Smooth muscle cell (in vitro differentiated cells): ENCODE measurements around the gene NECTIN4. TPM values are rescaled to one million over a fixed set of nuclear protein-coding genes. Genes with fewer than 3 reads are reported as not detected.
A peak's percentile ranks its signal among the peaks of the same experiment; 100 is the strongest.

Source experiments
- DNase-seq: peaks from one replicate; lab custom pipeline; 2025; ENCODE audit not compliant: unreplicated experiment; lab: John Stamatoyannopoulos, UW
- H2AFZ ChIP-seq: fragments of 200-600 bp; sonication (generic); 2 replicates; pipeline ENCODE4 v1.6.0; 2016; ENCODE audit warnings: antibody characterized with exemption, low read depth, mild to moderate bottlenecking
- H3F3A ChIP-seq: fragments of 200-600 bp; sonication (generic); 2 replicates; pipeline ENCODE4 v1.6.0; 2017; ENCODE audit warnings: antibody characterized with exemption, low read depth
- H3K27ac ChIP-seq: fragments of 200-600 bp; sonication (generic); 2 replicates; pipeline ENCODE4 v1.5.1; 2016; ENCODE audit warnings: low read depth, mild to moderate bottlenecking
- H3K27me3 ChIP-seq: fragments of 200-600 bp; sonication (generic); 2 replicates; pipeline ENCODE4 v1.6.1; 2016; ENCODE audit warnings: low read depth, mild to moderate bottlenecking
- H3K36me3 ChIP-seq: fragments of 200-600 bp; sonication (generic); 2 replicates; pipeline ENCODE4 v1.5.1; 2016; ENCODE audit warnings: low read depth
- H3K4me1 ChIP-seq: fragments of 200-600 bp; sonication (generic); 2 replicates; pipeline ENCODE4 v1.5.1; 2016; ENCODE audit warnings: low read depth
- H3K4me2 ChIP-seq: fragments of 200-600 bp; sonication (generic); 2 replicates; pipeline ENCODE4 v1.6.0; 2016; ENCODE audit warnings: mild to moderate bottlenecking
- H3K4me3 ChIP-seq: fragments of 200-600 bp; sonication (generic); 2 replicates; pipeline ENCODE4 v1.5.1; 2016; ENCODE audit warnings: mild to moderate bottlenecking
- H3K79me2 ChIP-seq: fragments of 200-600 bp; sonication (generic); 2 replicates; pipeline ENCODE4 v1.6.0; 2016; ENCODE audit warnings: low read depth, mild to moderate bottlenecking
- H3K9ac ChIP-seq: fragments of 200-600 bp; sonication (generic); 2 replicates; pipeline ENCODE4 v1.6.0; 2016; ENCODE audit warnings: low read depth
- H3K9me3 ChIP-seq: fragments of 200-600 bp; sonication (generic); replicated peaks from 2 replicates; pipeline ENCODE4 v1.5.1; 2016; ENCODE audit warnings: low read depth
- H4K20me1 ChIP-seq: fragments of 200-600 bp; sonication (generic); 2 replicates; pipeline ENCODE4 v1.6.0; 2016; ENCODE audit warnings: low read depth
- WGBS: methylation state at CpG from one replicate; pipeline ENCODE4 v1.1.7; 2016; ENCODE audit warnings: low lambda C conversion rate; 5-methylcytosine and 5-hydroxymethylcytosine counted together
- polyA plus RNA-seq: library from polyadenylated mRNA; unstranded; fragments of >200 nt; fragmentation: Nextera tagmentation; extraction: Ambion mirVana; gene quantifications from 2 replicates; pipeline ENCODE4 v1.2.1, GENCODE V29; 2016
- total RNA-seq: library from RNA; depleted of rRNA; stranded (reverse); fragments of >200 nt; gene quantifications from 2 replicates; pipeline ENCODE4 v1.2.3, GENCODE V29; 2014
- TF ChIP-seq, protein P1 (sequence below): fragments of 200-600 bp; sonication (generic); IDR thresholded peaks from 2 replicates; pipeline ENCODE4 v1.5.1; 2017; ENCODE audit warnings: borderline replicate concordance, mild to moderate bottlenecking, antibody characterized with exemption; ENCODE audit not compliant: insufficient read depth, poor library complexity, severe bottlenecking

NECTIN4 gene
- total RNA-seq (18.2 and 27.6 TPM in 2 replicates), polyA plus RNA-seq (12.7 and 32.8 TPM in 2 replicates)

- Histone ChIP-seq H3F3A (peaks cover 2% of the 10 kb centered on the region), H3K9me3 (no peaks in the 10 kb centered on the region), H4K20me1 (no peaks in the 10 kb centered on the region), H3K4me3 (peak within 1 kb of the TSS; percentile 35), H2AFZ (no peak within 1 kb of the TSS), H3K4me2 (peak within 1 kb of the TSS; percentile 80), H3K9ac (peak within 1 kb of the TSS; percentile 77), H3K27ac (peak within 1 kb of the TSS; percentile 96), H3K36me3 (no peaks in the 10 kb centered on the region), H3K79me2 (no peaks in the 10 kb centered on the region), H3K27me3 (no peaks in the 10 kb centered on the region), H3K4me1 (peaks cover 16% of the 10 kb centered on the region)
- TF ChIP-seq, protein P1, sequence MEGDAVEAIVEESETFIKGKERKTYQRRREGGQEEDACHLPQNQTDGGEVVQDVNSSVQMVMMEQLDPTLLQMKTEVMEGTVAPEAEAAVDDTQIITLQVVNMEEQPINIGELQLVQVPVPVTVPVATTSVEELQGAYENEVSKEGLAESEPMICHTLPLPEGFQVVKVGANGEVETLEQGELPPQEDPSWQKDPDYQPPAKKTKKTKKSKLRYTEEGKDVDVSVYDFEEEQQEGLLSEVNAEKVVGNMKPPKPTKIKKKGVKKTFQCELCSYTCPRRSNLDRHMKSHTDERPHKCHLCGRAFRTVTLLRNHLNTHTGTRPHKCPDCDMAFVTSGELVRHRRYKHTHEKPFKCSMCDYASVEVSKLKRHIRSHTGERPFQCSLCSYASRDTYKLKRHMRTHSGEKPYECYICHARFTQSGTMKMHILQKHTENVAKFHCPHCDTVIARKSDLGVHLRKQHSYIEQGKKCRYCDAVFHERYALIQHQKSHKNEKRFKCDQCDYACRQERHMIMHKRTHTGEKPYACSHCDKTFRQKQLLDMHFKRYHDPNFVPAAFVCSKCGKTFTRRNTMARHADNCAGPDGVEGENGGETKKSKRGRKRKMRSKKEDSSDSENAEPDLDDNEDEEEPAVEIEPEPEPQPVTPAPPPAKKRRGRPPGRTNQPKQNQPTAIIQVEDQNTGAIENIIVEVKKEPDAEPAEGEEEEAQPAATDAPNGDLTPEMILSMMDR: no peak
- no peak for DNase-seq
- 85% methylated on average over 22 of the region's 22 CpGs for WGBS
Observed at GRCh38 chr1:161089251-161089924, at the start of gene NECTIN4. Gene NECTIN4, minus strand, starts transcription at chr1:161089558. Its CDS starts 262 bp downstream, at chr1:161089296.

DNA sequence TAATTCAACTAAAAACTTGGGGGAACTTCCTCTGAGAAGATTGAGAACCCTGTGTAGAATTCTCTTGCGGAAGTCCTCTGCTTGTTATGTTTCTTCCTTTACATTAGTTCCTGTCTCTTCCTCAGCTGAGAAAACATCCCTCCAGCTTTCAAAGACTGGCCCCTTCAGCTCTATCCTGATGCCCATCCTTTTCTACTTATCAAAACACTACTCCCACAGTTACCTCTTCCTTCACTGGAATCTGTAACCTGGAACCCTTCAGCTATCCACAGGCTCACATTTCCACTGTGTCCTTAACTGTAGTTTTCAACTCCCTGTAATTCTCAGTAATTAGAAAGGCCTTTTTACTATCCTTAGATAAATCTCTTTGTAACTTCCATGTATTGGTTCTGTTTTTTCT is 49.1 kb upstream of the NECTIN4 start:
- no peak overlapping the region for H2AFZ ChIP-seq
- TF ChIP-seq, protein P1: no peak
- 88% methylated on average over 1 of the region's 1 CpG for WGBS

DNA sequence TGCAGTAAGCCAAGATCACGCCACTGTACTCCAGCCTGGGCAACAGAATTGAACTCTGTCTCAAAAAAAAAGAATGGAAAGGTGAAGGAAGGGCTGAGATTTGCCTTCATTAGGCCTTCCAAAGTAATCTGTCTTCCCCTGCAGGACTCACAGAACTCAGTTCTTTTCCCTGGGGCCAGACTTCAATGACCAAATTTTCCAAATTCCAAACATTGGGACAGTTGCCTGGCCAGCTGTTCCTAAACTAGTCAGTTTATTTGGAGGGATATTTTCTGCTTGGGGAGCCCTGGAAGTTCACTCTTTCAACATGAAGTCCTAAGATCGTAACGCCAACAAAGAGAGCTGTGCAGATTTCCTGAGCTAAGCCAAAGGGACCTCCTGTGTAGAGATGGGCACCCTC is 48.5 kb upstream of the NECTIN4 start:
- Histone ChIP-seq H3K79me2 (peaks cover 29% of the 10 kb centered on the region), H3K4me1 (no peaks in the 10 kb centered on the region), H3K4me3 (no peak overlapping the region), H3K9me3 (no peaks in the 10 kb centered on the region), H3F3A (peaks cover 4% of the 10 kb centered on the region), H3K36me3 (no peaks in the 10 kb centered on the region), H3K9ac (no peak overlapping the region), H3K27ac (no peak overlapping the region), H2AFZ (no peak overlapping the region), H3K27me3 (no peaks in the 10 kb centered on the region), H3K4me2 (no peak overlapping the region), H4K20me1 (peaks cover 10% of the 10 kb centered on the region)
- TF ChIP-seq, protein P1: no peak
- 83% methylated on average over 3 of the region's 3 CpGs for WGBS
- no peak for DNase-seq

More for the DNA sequence above, 49.1 kb upstream of the NECTIN4 start:
- Histone ChIP-seq H4K20me1 (peaks cover 10% of the 10 kb centered on the region), H3K4me2 (no peak overlapping the region), H3K9ac (no peak overlapping the region), H3K27ac (no peak overlapping the region), H3K4me3 (no peak overlapping the region), H3K27me3 (no peaks in the 10 kb centered on the region), H3K79me2 (peaks cover 29% of the 10 kb centered on the region), H3F3A (no peaks in the 10 kb centered on the region), H3K9me3 (no peaks in the 10 kb centered on the region), H3K4me1 (no peaks in the 10 kb centered on the region), H3K36me3 (no peaks in the 10 kb centered on the region)
- DNase-seq: no peak
